ENCODE data around the gene ATP6V0D1.

The ATP6V0D1 gene

DNA sequence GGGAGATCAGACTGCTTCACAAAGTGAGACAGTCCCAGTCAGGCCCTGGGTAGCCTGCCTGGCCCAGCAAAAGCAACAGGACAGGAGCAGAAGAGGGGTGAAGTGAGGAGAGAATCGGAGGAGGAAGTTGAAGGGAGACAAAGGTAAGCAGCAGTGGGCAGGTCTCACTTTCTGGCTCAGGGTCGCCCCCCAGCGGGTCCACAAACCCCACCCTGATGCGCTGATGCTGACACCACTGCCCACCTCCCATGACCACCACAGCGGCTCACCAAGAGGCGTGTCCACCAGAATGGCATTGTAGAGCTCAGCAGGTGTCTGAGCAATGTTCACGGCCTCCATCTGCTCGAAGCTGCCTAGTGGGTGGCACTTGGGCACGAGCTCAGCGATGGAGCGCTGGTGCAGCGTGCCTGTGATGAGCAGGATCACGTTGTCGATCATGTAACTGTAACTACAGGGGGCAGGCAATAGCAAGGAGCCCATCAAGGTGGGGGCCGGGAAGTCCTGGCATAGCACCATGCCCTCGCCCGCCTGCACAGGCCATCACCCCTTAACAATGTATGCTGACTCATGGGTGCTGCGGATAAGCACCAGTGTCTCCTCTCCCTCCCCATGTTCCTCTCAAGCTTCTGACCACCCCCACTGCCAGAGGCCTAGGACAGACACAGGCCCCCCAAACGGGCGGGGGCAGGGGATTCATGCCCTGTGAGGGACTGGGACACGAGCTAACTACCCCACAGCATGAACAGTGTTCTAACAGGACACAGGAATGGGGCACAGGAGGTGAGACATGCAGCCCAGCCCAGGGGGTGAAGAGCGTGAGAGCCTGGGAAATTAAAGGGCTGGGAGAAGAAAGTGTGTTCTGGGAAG is 36.5 kb downstream of the ATP6V0D1 start:
- DNase-seq, result no peak

GRCh38 chr16:67443265-67443664 is 37.7 kb downstream of the ATP6V0D1 start:
- DNase-seq, result no peak

GRCh38 chr16:67442581-67443255 is 38.2 kb downstream of the ATP6V0D1 start:
- DNase-seq, result no peak

DNA sequence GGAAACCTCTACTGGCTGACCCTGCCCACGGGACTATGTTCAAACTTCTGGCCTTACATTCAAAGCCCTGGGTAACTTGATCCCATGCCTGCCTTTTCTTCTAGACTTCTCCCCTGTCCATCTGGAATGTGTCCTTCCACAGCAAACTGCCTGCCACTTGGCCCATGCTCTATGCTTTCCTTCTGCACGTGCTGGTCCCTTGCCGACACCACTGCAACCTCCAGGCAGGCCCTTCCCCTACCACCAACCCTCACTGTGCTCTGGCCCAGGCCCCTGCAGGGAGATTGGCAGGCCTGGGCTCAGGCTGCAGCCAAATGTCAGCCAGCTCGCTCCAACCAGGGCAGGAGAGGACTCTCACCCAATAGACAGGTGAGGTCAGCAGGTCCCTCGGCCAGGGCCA is 39.0 kb downstream of the ATP6V0D1 start:
- no peak for DNase-seq

- DNase-seq, result no peak
These were observed 39.6 kb downstream of the ATP6V0D1 start for GRCh38 chr16:67441271-67441753.

DNA sequence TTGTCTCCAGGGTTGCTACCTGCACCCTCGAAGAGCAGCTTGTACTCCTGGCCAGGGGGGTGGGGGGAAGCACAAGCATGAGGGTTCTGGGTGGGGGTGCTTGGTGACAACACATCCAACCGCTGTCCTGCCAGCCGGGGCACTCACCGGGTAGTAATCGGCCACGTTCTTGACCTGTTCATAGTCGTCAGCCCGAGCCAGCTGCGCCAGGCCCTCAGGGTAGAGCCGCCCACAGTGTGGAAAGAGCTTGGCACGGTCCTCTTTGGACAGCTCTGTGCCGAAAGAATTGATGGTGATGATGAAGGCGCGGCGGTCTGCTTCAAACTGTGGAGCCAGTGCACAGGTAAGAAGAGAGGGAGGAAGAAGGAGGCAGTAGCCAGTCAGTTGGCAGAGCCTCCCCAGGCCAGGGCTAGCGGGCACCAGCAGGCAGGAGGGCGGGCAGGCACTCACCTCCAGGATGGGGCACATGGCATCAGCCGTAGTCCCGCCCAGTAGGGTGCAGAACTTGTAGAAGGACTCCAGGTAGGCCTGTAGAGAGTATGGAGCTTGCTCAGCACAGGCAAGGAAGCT is 42.0 kb downstream of the ATP6V0D1 start:
- no peak for DNase-seq

DNA sequence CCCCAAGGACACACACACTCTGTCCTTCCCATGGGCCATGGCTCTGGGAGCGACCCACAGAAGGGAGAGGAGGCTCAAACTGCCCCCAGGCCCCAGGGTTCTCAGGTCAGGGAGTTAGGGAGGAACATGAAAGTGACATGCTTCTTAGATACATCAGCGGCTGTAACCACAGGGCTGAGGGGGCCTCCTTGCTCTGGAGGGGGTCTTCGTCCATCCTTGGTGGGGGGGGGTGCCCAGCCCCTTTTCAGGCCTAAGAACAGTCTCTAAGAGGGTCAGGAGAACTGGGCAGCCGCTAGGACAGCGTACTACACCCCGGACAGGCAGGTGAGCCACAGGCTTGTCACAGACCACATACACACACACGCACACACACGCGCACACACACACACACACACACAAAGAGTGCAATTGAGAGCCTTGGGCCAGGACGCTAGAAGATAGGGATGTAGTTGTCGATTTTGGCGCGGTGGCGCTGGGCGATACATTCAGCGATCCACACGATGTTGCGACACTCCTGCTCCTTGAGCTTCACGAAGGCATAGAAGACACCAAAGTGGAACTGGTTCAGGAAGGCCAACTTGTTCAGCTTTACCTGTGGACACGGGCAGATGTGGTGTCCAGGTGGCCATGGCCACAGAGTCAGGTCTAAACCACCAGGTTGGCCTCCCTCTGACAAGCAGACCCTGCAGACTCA is 42.7 kb downstream of the ATP6V0D1 start:
- no peak for DNase-seq

- no peak for DNase-seq
These were observed 43.4 kb downstream of the ATP6V0D1 start for GRCh38 chr16:67437513-67437912.

GRCh38 chr16:67436640-67437193 is 44.2 kb downstream of the ATP6V0D1 start:
- no peak for DNase-seq

DNA sequence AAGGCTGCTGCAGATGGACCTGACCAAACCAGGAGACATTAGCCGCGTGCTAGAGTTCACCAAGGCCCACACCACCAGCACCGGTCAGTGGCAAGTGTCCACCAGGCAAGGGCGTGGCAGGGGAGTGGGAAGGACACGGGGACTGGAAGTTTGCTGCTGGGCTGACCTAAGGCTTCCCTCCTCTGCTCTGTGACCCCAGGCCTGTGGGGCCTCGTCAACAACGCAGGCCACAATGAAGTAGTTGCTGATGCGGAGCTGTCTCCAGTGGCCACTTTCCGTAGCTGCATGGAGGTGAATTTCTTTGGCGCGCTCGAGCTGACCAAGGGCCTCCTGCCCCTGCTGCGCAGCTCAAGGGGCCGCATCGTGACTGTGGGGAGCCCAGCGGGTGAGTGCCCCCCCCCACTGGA is 45.2 kb downstream of the ATP6V0D1 start:
- no peak for DNase-seq

GRCh38 chr16:67433131-67433719 is 47.7 kb downstream of the ATP6V0D1 start:
- no peak for DNase-seq

- no peak for DNase-seq
These were observed 48.5 kb downstream of the ATP6V0D1 start for GRCh38 chr16:67432506-67432890.

DNA sequence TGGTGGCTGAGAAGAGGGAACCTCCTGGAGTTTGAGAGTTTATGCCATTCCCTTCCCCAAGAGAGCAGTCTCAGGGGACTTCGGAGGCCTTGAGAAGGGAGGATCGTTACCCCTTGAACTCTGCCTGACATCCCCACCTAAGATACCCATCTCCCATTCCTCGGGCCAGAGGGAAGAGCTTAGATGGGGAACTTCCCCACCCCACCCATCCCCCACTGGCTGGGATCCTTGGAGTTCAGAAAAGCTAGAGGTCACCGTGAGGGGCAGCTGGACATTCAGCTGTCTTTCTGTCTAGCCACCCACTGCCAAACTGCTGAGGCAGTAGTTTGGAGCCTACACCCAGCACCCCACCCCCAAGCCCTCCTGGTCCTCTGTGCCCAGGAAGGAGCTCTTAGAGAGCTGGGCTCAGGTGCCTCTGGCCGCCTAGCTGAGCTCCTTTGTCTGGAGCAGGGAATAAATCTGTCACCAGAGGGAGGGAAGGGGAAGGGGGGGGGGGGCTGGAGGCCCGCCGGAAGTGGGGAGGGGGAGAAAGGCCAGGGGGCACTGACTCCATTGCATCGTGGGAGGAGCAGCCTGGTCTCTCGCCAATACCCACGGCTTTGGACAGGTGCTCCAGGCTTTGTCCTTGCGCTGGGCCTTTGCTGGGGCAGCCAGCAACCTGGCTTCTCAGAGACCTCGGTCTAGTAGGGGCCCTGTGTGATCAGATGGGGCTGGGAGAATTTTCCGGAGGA is 49.0 kb downstream of the ATP6V0D1 start:
- no peak for DNase-seq

- peak in 2 of 6 experiments; percentile 8 to 11 for DNase-seq
These were observed 49.8 kb downstream of the ATP6V0D1 start, which contains the start of gene HSD11B2 for GRCh38 chr16:67430977-67431774. TSS of gene HSD11B2 (plus strand) at chr16:67431121. CDS start at chr16:67431249, 128 bp downstream.

- peak in 2 of 6 experiments; percentile 10 to 16 for DNase-seq
These were observed 50.4 kb downstream of the ATP6V0D1 start for GRCh38 chr16:67430504-67430976.

- no peak for DNase-seq
These were observed 51.0 kb downstream of the ATP6V0D1 start for GRCh38 chr16:67429799-67430503.

- no peak for DNase-seq
These were observed 51.7 kb downstream of the ATP6V0D1 start for GRCh38 chr16:67429053-67429798.

DNA sequence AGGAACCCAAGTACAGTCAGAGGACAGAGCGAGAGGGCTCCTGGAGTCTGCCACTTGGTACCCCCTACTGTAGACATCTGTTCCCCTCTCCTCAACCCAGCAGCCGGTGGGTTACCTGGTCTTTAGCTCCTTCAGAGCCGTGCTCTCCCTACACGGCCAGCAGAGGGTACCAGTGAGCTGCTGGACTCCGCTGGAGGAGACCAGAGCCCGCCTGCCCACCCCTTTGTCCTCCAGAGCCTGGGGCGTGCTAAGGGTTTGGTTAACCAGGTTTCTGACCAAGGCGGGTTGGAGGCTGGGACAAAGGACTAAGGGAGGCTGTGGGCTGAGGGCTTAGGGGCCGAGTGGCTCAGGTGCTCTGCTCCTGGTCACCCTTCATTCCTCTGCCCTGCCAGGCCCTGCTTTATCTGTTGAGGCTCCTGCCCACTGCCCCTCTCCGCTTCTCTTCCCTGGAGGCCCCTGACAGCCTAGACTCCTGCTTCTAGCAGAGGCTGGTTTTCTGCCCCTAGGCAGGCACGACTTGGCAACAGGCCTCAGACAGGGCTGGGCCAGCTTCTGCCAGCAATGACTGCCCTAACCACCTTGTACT is 52.7 kb downstream of the ATP6V0D1 start:
- DNase-seq, result peak in 4 of 6 experiments; percentile 17 to 27 (median 24)

- no peak for DNase-seq
These were observed 54.0 kb downstream of the ATP6V0D1 start for GRCh38 chr16:67426950-67427349.

All from stimulated activated naive CD4-positive, alpha-beta T cell (primary cell).